CD4-positive, alpha-beta T cell treated with Interleukin-12 subunit alpha and Interleukin-12 subunit beta, for 1 hour (primary cell): Measurements from ENCODE around the gene BEAN1.

Experiments used
- DNase-seq: peaks from one replicate; pipeline ENCODE4 v3.0.0-alpha.2; 2020

Gene BEAN1

DNA sequence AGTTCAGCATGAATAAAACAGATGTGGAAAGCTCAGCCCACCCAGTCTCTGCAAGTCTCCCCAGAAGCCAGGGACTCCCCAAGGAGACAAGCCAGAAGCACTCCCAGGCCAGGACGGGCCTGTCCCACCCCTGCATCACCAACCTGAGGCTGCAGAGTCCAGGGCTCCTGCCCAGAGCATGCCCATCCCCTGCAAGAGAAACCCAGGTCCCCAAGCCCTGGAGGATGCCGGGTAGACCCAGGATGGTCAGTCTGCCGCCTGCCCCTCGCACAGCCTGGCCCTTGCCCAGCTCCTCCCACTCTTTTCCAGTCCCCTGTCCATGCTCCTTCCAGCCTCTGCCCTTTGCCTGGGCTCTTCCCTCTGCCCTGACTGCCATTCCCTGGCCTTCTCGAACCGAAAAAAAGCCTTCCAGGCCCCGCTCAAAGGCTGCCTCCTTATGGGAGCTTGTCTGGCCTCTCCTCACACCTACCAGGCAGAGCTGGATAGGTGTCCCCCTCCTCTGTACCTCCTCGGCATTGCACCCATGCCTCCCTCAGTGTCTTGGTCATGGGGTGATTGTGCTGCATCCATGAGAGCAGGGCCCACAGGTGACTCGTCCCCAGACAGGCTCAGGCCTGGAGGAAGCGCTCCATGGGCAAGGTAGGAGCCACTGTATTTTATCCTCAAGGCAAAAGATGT is 44.8 kb downstream of the BEAN1 start:
- no peak for DNase-seq

DNA sequence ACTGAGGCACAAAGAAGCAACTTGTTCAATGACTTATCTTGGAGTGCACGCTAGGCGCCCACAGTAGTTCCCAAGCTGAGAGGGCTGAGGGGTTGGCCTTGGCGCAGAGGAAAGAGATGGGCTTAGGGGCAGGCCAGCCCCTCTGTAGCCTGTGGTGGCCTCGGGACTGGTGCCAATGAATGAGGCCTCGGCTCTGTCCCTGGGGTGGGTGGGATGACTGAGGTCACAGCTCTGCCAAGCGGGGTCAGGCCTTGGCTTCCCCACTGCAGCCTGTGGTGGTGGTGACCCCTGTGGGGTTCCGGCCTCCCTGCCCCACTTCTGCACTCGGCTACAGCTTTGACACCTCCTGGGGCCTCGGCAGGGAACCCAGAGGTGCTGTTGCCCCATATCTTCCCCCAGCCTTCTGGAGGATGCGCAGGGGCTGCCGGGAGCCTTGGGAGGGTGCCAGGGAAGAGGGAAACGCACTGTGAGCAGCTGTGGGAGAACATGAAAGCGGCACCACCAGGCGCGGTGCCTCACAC is 46.0 kb downstream of the BEAN1 start:
- DNase-seq, result no peak

DNA sequence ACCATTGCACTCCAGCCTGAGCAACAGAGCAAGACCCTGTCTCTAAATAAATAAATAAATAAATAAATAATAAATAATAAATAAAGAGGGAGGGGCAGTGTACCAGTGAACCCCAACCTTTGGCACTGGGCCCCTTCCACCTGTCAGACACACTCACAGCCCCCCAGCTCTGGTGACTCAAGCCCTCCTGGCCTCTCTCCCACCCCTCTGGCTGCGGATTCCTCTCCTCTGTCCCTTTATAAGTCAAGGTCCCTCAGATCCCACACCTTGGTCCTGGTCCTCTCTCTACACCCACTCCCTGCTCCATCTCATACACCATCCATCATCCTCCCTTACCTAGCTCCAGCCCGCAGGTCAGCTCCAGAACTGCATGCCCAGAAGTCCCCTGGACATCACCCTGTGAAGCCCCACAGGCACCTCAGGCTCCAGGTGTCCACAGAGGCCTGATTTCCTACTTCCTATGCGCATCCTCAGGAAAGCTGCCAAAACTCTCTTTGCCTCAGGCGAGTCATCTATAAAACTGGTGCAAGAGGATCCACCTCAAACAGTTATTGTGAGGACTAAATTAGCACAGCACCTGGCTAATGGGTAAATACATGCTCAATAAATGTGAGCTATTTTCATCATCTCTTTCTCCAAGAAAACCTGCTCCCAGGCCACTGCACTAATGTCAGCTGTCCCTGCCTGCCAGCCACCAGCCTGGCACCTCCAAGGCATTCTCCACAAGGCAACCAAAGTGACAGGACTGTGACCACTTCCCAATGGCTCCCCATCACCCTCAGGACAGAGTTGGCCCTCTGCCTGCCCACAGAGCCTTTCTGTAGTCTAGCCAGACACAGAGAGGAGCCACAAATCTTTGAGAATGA is 46.8 kb downstream of the BEAN1 start:
- no peak for DNase-seq

DNA sequence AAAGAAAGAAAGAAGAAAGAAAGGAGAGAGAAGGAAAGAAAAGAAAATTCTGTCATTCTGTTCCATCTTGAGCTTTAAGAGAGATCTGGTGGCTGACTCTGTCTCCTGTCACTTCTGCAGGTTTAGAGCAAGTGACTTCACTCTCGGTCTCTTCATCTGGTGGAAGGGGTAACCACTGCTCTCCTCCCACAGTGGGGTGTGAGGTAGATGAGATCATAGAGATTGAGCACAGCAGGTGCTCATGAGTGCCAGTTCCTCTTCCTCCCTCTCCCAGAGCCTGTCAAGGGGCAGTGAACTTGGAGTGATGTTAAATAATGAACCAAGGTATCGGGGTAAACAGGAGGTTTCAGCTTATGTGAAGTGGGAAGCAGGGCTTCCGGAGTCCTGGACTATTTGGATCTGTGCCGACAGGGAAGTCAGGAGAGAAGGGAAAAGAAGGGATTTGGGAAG is 47.7 kb downstream of the BEAN1 start:
- peak; percentile 71 for DNase-seq

DNA sequence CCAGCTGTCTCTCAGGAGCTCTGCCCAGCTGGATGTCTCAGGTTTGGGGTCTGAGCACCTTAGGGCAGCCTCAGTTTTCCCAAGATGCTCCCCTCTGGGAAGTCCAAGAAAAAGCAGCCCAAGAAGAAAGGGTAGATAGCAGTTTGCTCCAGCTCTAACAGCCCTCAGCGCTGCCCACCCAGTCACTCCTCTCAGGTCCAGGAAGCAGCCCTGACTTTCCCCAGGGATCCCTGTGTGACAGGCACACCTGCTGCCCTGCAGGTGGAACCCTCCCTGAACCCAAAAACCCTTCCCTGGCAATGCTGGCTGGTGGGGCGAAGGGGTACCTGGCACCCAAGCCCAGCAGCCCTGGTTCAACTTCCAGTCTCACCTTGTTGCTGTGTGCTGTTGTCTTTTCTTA is 48.1 kb downstream of the BEAN1 start:
- DNase-seq, result no peak

DNA sequence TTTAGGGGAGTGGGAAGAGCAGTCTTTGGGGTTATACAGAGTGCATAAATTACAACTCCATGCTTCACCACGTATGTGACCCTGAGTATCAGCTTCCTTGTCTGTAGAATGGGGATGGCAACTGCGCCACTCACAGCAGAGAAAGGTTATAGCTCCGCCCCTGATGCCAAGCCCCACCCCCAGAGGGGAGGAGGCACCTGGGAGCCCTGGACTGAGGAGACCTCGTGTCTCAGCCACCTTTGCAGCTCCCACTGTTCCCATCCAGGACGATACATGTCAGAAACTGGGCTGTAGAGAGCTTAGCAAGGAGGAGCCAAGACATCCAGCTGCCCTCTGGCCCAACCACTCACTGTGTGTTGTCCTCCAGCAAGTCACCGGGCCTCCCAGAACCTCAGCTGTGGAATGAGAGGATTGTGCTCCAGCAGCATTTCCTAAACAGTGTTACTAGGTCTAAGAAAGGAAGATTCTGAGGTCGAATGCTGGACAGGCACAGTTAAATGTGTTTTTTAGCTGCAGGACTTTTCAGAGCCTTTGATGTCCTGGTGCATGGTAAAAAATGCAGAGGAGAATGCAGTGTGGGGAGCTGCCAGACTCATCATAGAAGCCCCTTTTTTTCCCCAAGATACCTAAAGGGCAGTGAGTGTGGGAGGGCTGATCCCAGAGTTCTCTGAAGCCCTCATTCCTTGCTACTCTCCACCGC is 49.4 kb downstream of the BEAN1 start:
- peak; percentile 51 for DNase-seq

DNA sequence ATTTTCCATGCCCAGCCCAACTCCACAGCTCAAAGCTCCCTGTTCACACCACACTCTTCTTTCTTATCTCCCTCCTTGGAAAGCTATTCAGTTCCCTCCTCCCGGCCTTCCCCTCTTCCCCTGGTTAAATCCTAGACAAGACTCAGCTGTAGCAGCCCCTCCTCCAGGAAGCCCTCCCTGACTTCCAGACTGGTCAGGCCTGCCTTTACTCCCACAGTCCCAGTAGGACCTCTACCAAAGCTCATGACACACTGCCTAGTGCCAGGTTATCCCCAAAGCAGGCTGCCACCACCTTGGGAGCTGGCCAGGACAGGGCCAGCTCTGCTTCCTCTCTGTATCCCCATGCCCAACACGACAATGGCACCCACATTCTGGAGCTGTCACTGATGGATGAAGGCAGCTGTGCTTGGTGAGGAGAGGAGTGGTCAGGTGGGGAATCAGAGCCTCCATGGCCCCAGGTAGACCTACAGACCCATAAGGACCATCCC is 50.0 kb downstream of the BEAN1 start:
- no peak for DNase-seq

DNA sequence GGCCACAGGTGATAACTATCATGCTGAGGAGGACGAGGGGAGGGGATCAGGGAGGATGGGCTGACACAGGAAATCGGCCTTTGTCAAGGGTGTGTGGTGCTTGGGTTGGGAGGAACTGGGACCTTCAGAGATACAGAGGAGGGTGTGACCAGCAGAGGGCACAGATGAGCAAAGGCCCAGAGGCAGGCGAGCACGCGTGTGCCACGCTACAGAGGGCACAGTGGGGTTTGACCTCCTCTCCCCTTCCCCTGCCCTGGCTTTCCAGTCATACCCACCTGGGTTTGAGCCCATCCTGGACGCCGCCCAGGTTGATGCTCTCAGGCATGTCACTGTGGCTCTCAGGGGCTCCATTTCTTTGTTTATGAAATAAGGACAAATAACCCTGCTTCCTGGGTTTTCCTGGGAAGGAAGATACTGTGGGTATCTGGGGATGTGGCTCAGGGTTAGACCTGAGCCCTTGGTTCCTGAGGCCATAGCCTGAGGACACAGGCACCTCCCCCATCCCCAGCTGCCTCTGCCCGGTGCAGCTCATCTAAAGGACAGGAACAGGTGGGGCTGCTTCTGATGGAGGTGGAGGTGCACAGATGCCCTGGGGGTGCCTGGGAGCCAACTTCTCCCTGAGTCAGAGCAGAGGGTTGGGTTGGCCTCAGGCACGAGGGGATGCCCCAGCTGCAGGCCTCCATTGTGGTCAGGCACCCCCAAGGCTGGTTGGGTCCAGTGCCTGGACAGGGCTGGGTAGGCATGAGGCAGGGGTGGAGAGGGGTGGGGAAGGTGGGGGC is 51.8 kb downstream of the BEAN1 start:
- peak; percentile 85 for DNase-seq

DNA sequence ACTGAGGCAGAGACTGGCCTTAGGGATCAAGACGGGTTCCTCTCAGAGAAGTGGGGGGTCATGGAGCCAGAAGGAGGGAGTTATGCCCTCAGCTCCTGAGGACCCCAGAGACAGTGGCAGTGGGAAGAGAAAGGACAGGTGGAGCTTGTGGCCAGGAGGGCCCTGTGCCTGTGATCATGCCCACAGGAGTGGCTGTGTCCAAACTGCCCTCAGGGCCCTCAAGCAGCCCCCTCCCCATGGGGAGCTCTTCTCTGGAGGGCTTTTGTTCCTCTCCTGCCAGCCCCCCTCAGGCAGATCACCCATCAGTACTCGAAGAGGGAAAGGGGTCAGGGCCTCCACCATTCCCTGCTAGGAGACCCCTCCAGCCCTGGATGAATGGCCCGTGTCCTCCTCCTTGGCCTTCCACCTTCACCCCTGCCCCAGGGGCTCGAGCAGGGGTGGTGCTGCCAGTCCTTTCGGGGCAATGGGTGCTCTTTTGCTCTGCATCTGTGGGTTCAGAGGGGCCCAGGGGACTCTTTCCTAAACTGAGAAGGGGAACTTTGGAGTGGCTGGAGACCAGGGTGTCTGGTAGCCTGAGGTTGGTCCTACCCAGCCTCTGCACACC is 52.7 kb downstream of the BEAN1 start:
- DNase-seq, result no peak

DNA sequence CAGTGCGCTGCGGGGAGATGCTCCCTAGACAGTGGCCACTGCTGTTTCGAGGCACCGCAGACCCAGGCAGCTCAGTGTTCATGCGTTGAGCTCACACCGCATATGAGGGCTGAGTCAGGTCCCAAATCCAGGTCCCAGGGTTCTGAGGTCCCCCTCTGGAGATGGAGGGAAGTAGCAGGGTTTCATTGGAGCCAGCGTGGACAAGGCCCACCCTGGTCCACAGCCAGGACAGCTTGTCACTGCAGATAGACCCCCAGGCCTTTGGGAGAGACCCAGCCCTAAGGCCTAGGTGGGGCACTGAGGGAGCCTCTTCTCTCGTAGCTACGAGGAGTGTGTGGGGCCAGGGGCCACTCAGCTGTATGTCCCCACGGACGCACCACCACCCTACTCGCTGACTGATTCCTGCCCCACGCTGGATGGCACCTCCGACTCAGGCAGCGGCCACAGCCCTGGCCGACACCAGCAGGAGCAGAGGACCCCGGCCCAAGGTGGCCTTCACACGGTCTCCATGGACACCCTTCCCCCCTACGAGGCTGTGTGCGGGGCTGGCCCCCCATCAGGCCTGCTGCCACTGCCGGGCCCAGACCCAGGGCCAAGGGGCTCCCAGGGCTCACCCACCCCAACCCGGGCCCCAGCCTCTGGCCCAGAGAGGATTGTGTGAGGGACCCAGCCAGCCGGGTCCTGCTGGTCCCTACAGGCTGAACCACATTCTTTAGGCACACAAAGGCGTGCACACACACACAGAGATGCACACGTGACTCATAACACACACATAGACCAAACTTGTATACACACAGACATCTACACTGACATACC is 53.4 kb downstream of the BEAN1 start:
- DNase-seq, result no peak

DNA sequence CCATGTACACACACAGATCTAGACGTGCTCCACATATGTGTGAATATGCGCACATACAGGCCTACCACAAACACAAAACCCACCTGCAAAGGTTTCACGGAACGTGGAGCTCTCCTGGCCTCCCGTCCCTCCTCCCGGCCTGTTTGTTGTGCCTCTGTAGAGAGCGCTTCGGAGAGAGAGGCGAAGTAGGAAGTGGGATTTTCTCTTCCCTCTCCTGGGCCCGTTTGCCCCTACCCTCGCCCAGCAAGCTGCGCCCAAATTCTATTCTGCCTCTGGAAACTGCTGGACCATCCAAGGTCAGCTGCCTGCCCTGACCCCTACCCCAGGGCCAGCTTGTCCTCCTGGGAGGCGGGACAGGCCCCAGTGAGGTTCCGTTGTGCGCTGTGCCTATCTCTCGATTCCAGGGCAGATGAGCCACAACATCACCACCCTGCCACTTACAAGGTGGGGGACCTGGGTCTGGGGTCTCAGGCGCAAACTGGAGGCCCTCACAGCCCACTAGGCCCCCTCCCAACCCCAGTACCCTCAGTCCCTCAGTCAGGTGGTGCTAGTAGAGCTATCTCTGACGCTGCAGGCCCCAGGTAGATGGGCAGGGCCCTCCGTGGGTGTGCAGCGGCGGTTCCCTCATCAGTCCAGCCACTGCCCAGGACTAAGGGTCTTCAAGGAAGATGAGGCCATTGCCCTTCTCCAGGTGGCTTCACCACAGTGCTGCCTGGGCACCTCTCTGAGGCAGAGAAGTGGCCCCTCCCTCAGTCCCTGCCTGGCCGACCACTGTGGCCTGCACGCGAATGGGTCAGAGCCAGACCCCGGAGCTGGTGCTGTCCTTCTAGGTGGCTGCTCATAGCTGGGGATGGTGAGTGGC is 54.2 kb downstream of the BEAN1 start:
- DNase-seq, result no peak

DNA sequence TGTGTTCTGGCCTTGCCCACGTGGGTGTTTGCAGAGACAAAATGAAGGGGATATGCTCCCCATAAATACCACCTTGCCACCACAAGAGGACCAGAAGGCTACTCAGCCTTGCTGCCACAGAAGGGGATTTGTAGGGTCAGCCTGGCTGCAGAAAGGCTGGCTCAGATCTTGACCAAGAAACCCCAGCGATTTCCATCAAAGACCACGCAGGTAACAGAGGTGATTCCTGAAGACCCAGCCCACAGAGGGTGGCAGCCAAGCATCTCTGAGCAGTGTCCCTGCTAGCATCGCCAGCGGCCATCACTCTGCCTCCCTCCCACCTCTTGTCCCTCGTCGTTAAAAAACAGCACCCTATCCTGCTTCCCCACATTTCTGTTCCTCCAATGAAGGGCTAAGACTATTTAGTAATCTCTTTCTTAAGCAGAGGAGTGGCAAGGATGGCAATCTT is 54.9 kb downstream of the BEAN1 start:
- no peak for DNase-seq

DNA sequence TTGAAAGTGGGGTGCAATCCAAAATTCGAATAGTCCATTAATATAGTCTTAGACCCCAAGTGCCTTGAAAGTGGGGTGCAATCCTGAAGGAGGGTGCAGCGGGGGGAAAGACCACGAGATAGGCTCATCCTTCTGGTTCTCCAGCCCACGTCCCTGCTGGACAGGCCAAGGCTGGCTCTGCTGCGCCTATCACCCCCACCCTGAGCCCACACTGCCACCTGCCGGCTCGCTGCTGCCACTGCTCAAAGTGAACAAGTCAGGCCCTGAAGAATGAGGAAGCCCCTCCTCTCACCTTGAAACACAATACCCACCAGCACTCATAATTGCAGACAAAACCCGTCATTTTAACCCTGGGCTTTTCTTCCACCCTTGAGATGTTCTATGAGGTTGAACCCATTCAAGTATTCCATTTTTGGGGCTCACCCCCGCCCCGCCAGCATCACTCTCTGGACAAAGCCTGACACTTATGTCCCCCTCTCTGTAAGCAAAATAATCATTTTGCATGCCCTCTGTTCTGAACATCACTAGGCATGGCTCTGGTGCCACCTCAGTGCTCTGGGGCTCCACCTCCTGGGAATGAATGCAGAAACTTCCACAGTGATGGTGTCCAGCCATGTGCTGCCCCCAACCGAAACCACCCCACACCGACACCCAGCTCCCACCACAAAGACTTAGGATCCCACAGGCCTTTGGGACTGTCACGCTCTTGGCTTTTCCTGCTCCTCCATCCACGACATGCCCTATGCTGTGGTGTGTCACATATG is 56.8 kb downstream of the BEAN1 start:
- DNase-seq, result peak; percentile 75

DNA sequence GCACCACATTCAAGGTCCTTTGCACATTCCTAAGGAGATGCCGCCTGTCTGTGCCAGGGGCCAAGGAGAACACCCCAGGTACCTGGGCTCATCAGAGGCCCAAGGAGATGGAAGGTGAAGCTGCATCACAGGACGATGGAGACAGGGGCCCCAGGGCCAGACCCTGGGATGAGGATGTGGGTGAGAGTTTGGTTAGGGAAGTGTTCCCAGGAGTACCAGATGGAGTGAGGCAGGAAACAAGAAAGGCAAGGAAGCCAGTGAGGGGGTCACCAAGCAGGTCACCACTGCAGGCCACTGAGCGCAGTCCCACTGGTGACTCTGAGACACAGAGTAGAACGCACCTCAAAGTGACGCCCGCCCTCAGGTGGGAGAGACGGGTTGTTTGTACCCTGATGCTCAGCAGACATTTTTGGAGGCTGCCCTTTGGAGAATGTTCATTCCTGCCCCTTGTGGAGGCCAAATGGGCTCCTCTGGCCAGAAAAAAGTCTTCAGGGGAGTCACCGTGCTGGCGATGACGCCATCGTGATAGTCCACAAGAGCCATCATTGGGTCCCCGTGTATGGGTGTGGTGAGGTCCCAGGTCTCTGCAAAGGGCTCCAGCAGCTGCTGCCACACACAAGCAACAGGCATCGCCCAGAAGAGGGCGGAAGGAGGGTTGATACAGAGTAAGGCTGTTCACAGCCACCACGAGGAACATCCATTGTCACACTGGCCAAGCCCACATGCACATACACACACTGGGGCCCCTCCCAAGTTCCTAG is 57.5 kb downstream of the BEAN1 start:
- DNase-seq, result no peak

DNA sequence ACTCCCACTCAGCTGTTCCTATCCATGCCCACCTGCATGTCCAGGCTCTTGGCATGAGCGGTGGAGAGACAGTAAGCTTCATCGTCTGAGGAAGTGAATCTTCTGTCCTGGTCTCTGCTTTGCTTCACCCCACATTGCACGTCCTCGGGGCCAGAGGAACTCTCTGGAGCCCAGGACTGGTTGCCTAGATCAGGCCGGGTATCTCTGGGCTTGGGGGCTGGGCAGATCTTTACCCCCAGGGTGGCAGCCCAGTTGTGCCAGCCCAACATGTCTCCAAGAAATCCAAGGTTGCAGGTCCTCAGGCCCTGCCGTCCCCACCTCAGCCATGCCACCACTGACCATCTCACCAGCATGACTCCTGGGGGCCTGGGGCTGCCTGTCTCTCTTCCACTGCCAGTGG is 58.3 kb downstream of the BEAN1 start:
- no peak for DNase-seq

DNA sequence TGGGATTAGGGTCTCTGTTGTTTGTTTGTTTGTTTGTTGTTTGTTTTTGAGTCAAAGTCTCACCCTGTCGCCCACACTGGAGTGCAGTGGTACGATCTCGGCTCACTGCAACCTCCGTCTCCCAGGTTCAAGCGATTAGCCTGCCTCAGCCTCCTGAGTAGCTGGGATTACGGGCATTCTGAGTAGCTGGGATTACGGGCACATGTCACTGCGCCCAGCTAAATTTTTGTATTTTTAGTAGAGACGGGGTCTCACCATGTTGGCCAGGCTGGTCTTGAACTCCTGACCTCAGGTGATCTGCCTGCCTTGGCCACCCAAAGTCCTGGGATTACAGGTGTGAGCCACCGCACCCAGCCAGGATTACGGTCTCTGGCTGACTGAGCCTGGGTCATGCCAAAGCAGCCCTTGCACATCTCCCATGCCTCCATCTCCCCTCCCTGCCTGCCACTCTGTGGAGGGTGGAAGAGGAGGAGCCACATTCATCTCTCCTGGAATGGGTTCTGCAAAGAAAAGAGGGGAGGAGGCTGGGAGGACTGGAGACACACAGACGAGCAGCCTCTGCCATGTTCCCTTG is 59.2 kb downstream of the BEAN1 start:
- no peak for DNase-seq

DNA sequence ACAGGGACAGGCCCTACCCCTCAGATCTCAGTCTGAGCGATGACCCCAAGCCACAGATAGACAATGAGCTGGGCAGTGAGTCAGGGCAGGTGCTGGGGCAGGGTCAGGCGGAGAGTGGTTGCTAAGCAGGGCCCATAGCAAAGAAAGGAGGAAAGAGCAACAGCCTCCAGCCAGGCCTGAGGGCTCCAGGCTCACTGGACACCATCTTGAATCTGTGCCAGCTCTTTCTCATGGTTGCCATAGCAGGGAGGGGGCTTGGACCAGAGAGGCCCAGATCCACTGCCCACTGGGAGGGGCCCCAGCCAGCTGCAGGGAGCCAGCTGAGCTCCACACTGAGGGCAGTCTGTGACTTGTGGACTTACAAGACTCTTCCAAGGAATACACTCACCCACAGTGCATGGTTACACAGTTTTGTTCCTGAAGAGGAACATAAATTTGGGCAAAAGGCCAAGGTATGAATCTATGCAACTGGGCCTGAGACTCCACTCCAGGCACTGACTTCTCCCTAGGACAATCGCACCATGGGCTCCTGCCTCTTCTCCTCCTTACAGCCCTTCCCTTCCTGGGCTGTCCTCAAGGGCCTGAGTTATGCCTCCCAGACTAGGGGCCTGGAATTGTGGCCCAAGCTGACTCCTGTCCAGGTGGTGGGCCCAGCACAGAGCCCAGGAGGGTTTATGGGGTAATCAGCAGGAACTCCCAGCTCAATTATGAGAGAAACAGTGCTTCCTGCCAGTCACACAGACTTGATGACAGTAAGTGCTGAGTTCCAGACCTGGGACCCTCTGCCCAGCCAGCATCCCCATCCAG is 59.9 kb downstream of the BEAN1 start:
- DNase-seq, result no peak
